H1 (cell line): ENCODE data around the gene IL18BP. TPM values are rescaled to one million over a fixed set of nuclear protein-coding genes. Genes with fewer than 3 reads are reported as not detected.

Experiments used
- CTCF ChIA-PET: fragments of 300-600 bp; sonication (Branson Sonifier 250); formaldehyde crosslinking; loops from one replicate; lab custom pipeline; 2021; ENCODE audit not compliant: partially characterized antibody; lab: Charles Lee
- POLR2A ChIA-PET: fragments of 300-600 bp; sonication (Branson Sonifier 250); formaldehyde crosslinking; loops from one replicate; lab custom pipeline; 2021; ENCODE audit warnings: inconsistent platforms; ENCODE audit not compliant: partially characterized antibody; lab: Charles Lee
- DNase-seq, 2 experiments: peaks; one replicate each; pipeline versions ENCODE4 v3.0.0 to v3.0.0-alpha.2; 2010 to 2022; ENCODE audit warnings: low spot score in 2 of 2, low read depth in 1 of 2, mixed read lengths in 1 of 2
- FAIRE-seq: peaks from 2 replicates; lab custom pipeline; 2011; peaks lifted over from hg19 to GRCh38; lab: Jason Lieb, UNC
- H2AFZ ChIP-seq: 2 replicates; pipeline ENCODE4 v1.8.1; 2012; ENCODE audit warnings: low read length, inconsistent platforms
- H2AK5ac ChIP-seq: 2 replicates; pipeline ENCODE4 v1.6.1; 2013; ENCODE audit warnings: low read depth, low read length
- H2BK120ac ChIP-seq: replicated peaks from 2 replicates; pipeline ENCODE3; 2013; ENCODE audit warnings: low read depth, low read length, inconsistent platforms
- H2BK12ac ChIP-seq: 2 replicates; pipeline ENCODE4 v1.6.1; 2013; ENCODE audit warnings: low read depth, low read length
- H2BK15ac ChIP-seq: 2 replicates; pipeline ENCODE4 v1.6.1; 2013; ENCODE audit warnings: low read length
- H2BK20ac ChIP-seq: 2 replicates; pipeline ENCODE4 v1.6.1; 2013; ENCODE audit warnings: low read length
- H2BK5ac ChIP-seq: 2 replicates; pipeline ENCODE4 v1.6.1; 2013; ENCODE audit warnings: low read depth, low read length
- H3K14ac ChIP-seq: 2 replicates; pipeline ENCODE4 v1.6.1; 2013; ENCODE audit warnings: inconsistent platforms; ENCODE audit not compliant: insufficient read length
- H3K18ac ChIP-seq: 2 replicates; pipeline ENCODE4 v1.6.1; 2013; ENCODE audit warnings: low read length; ENCODE audit errors: extremely low read depth
- H3K23ac ChIP-seq: 2 replicates; pipeline ENCODE4 v1.6.1; 2013; ENCODE audit warnings: inconsistent platforms; ENCODE audit not compliant: insufficient read length
- H3K23me2 ChIP-seq: 2 replicates; pipeline ENCODE4 v1.6.1; 2013; ENCODE audit warnings: low read depth, low read length
- H3K27ac ChIP-seq: 2 replicates; pipeline ENCODE4 v1.6.1; 2011; ENCODE audit warnings: low read depth, low read length, inconsistent platforms
- H3K27me3 ChIP-seq, 4 experiments: replicated peaks in 1 of 4; 1 replicate in 1 of 4; 2 replicates in 3 of 4; pipeline versions ENCODE4 v1.6.1 to v1.8.1; 2011 to 2013; ENCODE audit warnings: low read length in 3 of 4, mild to moderate bottlenecking in 3 of 4, inconsistent platforms in 2 of 4, mixed read lengths in 2 of 4, moderate library complexity in 1 of 4; ENCODE audit not compliant: control insufficient read depth in 3 of 4, insufficient read depth in 3 of 4; ENCODE audit errors: extremely low read depth in 1 of 4
- H3K36me3 ChIP-seq, 4 experiments: 2 replicates each; pipeline versions ENCODE4 v1.6.1 to v1.8.1; 2011 to 2013; ENCODE audit warnings: mild to moderate bottlenecking in 4 of 4, low read length in 3 of 4, moderate library complexity in 2 of 4, control low read depth in 1 of 4, inconsistent platforms in 1 of 4; ENCODE audit not compliant: insufficient read depth in 4 of 4, control insufficient read depth in 2 of 4
- H3K4ac ChIP-seq: replicated peaks from 2 replicates; pipeline ENCODE3; 2013; ENCODE audit warnings: low read length, low read depth, mixed read lengths, inconsistent platforms; ENCODE audit not compliant: insufficient read length
- H3K4me1 ChIP-seq, 4 experiments: replicated peaks in 1 of 4; 1 replicate in 1 of 4; 2 replicates in 3 of 4; pipeline versions ENCODE4 v1.6.1 to v1.8.1; 2011 to 2013; ENCODE audit warnings: low read length in 3 of 4, inconsistent platforms in 2 of 4, mixed read lengths in 1 of 4; ENCODE audit not compliant: insufficient read depth in 4 of 4, control insufficient read depth in 3 of 4
- H3K4me2 ChIP-seq, 2 experiments: 2 replicates each; pipeline versions ENCODE4 v1.6.1 to v1.8.1; 2011 to 2013; ENCODE audit warnings: low read depth in 2 of 2, low read length in 2 of 2, control low read depth in 1 of 2, inconsistent platforms in 1 of 2, mild to moderate bottlenecking in 1 of 2; ENCODE audit not compliant: insufficient read depth in 1 of 2
- H3K4me3 ChIP-seq, 4 experiments: fragments of 200-600, 300-600 bp in 1 of 4; sonication (generic), shearing (Covaris generic), sonication (Bioruptor Twin) in 1 of 4; 2 replicates each; pipeline versions ENCODE4 v1.5.1 to v1.8.1; 2011 to 2016; ENCODE audit warnings: low read length in 4 of 4, low read depth in 3 of 4, control low read depth in 2 of 4, inconsistent platforms in 2 of 4, mild to moderate bottlenecking in 2 of 4, mixed read lengths in 1 of 4, moderate library complexity in 1 of 4; ENCODE audit not compliant: insufficient read depth in 2 of 4; ENCODE audit errors: extremely low read depth in 1 of 4
- H3K56ac ChIP-seq: replicated peaks from 2 replicates; pipeline ENCODE3; 2013; ENCODE audit warnings: low read depth, mild to moderate bottlenecking, mixed read lengths, low read length, inconsistent platforms; ENCODE audit not compliant: insufficient read length
- H3K79me1 ChIP-seq: 2 replicates; pipeline ENCODE4 v1.6.1; 2013; ENCODE audit warnings: low read depth, low read length, control low read depth
- H3K79me2 ChIP-seq, 2 experiments: 2 replicates each; pipeline versions ENCODE4 v1.6.1 to v1.8.1; 2012 to 2013; ENCODE audit warnings: low read length in 2 of 2, mild to moderate bottlenecking in 2 of 2, inconsistent platforms in 1 of 2; ENCODE audit not compliant: insufficient read depth in 2 of 2, control insufficient read depth in 1 of 2
- H3K9ac ChIP-seq, 4 experiments: replicated peaks in 1 of 4; 1 replicate in 1 of 4; 2 replicates in 3 of 4; pipeline versions ENCODE4 v1.6.1 to v1.8.1; 2011 to 2013; ENCODE audit warnings: low read depth in 3 of 4, low read length in 3 of 4, control low read depth in 2 of 4, mild to moderate bottlenecking in 2 of 4, moderate library complexity in 2 of 4, inconsistent platforms in 1 of 4; ENCODE audit errors: extremely low read depth in 1 of 4
- H3K9me3 ChIP-seq, 2 experiments: 2 replicates each; pipeline versions ENCODE4 v1.6.1 to v1.8.1; 2012 to 2013; ENCODE audit warnings: mild to moderate bottlenecking in 2 of 2, moderate library complexity in 2 of 2, control low read depth in 1 of 2, inconsistent platforms in 1 of 2, low read depth in 1 of 2, low read length in 1 of 2, mixed read lengths in 1 of 2; ENCODE audit not compliant: insufficient read depth in 2 of 2
- H4K20me1 ChIP-seq, 2 experiments: replicated peaks in 1 of 2; 2 replicates each; pipeline versions ENCODE3 to v1.8.1; 2011 to 2013; ENCODE audit warnings: inconsistent platforms in 2 of 2, low read length in 2 of 2, mild to moderate bottlenecking in 1 of 2; ENCODE audit not compliant: insufficient read depth in 2 of 2, control insufficient read depth in 1 of 2
- H4K5ac ChIP-seq: 2 replicates; pipeline ENCODE4 v1.6.1; 2013; ENCODE audit warnings: low read length, low read depth, mixed read lengths, inconsistent platforms; ENCODE audit not compliant: insufficient read length
- H4K8ac ChIP-seq: 2 replicates; pipeline ENCODE4 v1.8.0; 2013; ENCODE audit warnings: mild to moderate bottlenecking, moderate library complexity, low read length, inconsistent platforms; ENCODE audit not compliant: insufficient read depth; ENCODE audit errors: extremely low read depth
- H4K91ac ChIP-seq: replicated peaks from 2 replicates; pipeline ENCODE3; 2013; ENCODE audit warnings: low read length, mixed read lengths, inconsistent platforms; ENCODE audit not compliant: insufficient read length
- FOSL1 ChIP-seq: IDR thresholded peaks from 2 replicates; pipeline ENCODE4 v1.6.1; 2011; ENCODE audit warnings: mild to moderate bottlenecking, low read depth, low read length, moderate library complexity; ENCODE audit not compliant: insufficient read depth
- GABPA ChIP-seq: IDR thresholded peaks from 2 replicates; pipeline ENCODE4 v1.6.1; 2011; ENCODE audit warnings: mild to moderate bottlenecking, low read length, moderate library complexity, borderline replicate concordance; ENCODE audit not compliant: insufficient read depth
- HDAC2 ChIP-seq, 2 experiments: fragments of 300-600 bp in 1 of 2; sonication (generic) in 1 of 2; IDR thresholded peaks; 2 replicates each; pipeline ENCODE4 v1.6.1; 2011 to 2012; ENCODE audit warnings: low read depth in 2 of 2, low read length in 2 of 2, mild to moderate bottlenecking in 2 of 2, moderate library complexity in 2 of 2, borderline replicate concordance in 1 of 2, inconsistent platforms in 1 of 2
- JUN ChIP-seq: IDR thresholded peaks from 2 replicates; pipeline ENCODE4 v1.6.1; 2011; ENCODE audit warnings: low read depth, mild to moderate bottlenecking, improper control_type of control experiment, low read length
- NRF1 ChIP-seq: IDR thresholded peaks from 2 replicates; pipeline ENCODE4 v1.6.1; 2011; ENCODE audit warnings: mild to moderate bottlenecking, low read depth, low read length, improper control_type of control experiment
- SRF ChIP-seq: IDR thresholded peaks from 2 replicates; pipeline ENCODE4 v1.6.1; 2011; ENCODE audit warnings: mild to moderate bottlenecking, low read depth, low read length, moderate library complexity
- WGBS, 2 experiments: shearing (Covaris generic) in 1 of 2; methylation state at CpG; one replicate each; pipeline versions ENCODE4 v1.1.6 to v1.1.7; 2013 to 2015; ENCODE audit warnings: low lambda C conversion rate in 2 of 2, mixed read lengths in 2 of 2, inconsistent platforms in 1 of 2, low coverage in 1 of 2, missing lambda C conversion rate in 1 of 2; ENCODE audit not compliant: insufficient replicate concordance in 2 of 2, insufficient coverage in 1 of 2, insufficient read length in 1 of 2; ENCODE audit errors: extremely low coverage in 1 of 2, missing lambda C conversion rate in 1 of 2; 5-methylcytosine and 5-hydroxymethylcytosine counted together
- polyA plus RNA-seq, 7 experiments: library from polyadenylated mRNA; depleted of rRNA in 3 of 7; stranded (reverse) in 5 of 7; unstranded in 2 of 7; fragments of >200 nt in 5 of 7; fragments of 200-250 nt in 2 of 7; gene quantifications; 1 replicate in 5 of 7; 2 replicates in 1 of 7; 4 replicates in 1 of 7; pipeline versions ENCODE4 v1.2.1 to v1.2.3, GENCODE V29; 2011 to 2013; ENCODE audit warnings: missing spikeins in 2 of 7, mixed read lengths in 2 of 7
- total RNA-seq: library from RNA; stranded (reverse); fragmentation: NEBNext Ultra II Directional; extraction: Animal tissue kit (Norgen Biotek cat#: 25700); gene quantifications from 2 replicates; pipeline ENCODE4 v1.2.1, GENCODE V29; 2021
- TF ChIP-seq, protein P1 (sequence below): IDR thresholded peaks from 2 replicates; pipeline ENCODE4 v1.6.1; 2011; ENCODE audit warnings: low read length, improper control_type of control experiment

The IL18BP gene
- total and polyA plus RNA-seq, 2 of the 8 experiments (the other 6 are each of a cell fraction or from before 2014, with no cell fraction given) = 9.8 to 17.0 TPM

GRCh38 chr11:71976551-71976950 lies 22.2 kb upstream of the IL18BP start:
- Histone ChIP-seq H2BK20ac (no peak overlapping the region), H2AFZ (no peak overlapping the region), H3K9me3 (no peaks in the 10 kb centered on the region), H3K14ac (no peak overlapping the region), H4K20me1 (peaks cover 0 to 6% of the 10 kb centered on the region in 2 experiments), H2BK15ac (no peak overlapping the region), H3K79me1 (no peaks in the 10 kb centered on the region), H3K27me3 (no peaks in the 10 kb centered on the region), H3K27ac (no peak overlapping the region), H3K18ac (no peak overlapping the region)
- FAIRE-seq = no peak
- DNase-seq = no peak
- no peak for TF ChIP-seq HDAC2 (IDR thresholded peaks at IDR 0.05; ENCODE audit: borderline replicate concordance in 1 of 2, low read depth in 2 of 2, low read length in 2 of 2)
- no peak for TF ChIP-seq SRF
- TF ChIP-seq FOSL1 = no peak
- TF ChIP-seq NRF1 = no peak
- TF ChIP-seq, protein P1, sequence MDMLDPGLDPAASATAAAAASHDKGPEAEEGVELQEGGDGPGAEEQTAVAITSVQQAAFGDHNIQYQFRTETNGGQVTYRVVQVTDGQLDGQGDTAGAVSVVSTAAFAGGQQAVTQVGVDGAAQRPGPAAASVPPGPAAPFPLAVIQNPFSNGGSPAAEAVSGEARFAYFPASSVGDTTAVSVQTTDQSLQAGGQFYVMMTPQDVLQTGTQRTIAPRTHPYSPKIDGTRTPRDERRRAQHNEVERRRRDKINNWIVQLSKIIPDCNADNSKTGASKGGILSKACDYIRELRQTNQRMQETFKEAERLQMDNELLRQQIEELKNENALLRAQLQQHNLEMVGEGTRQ = no peak
- no peak for TF ChIP-seq JUN
- no peak for TF ChIP-seq GABPA
- TF ChIP-seq, all 59 proteins: peak for 0
- Histone ChIP-seq H3K4me3 (no peak overlapping the region), H3K36me3 (peaks cover 0 to 6% (median 3%) of the 10 kb centered on the region in 4 experiments; a peak in 3 of 8 replicates), H3K9ac (peak overlapping the region in 1 of 4 experiments; percentile 43; a peak in 1 of 7 replicates), H2BK5ac (no peak overlapping the region), H3K4me2 (no peak overlapping the region), H2BK12ac (no peak overlapping the region), H4K5ac (no peak overlapping the region), H4K8ac (no peak overlapping the region), H3K23me2 (no peaks in the 10 kb centered on the region), H3K4ac (no peak overlapping the region), H4K91ac (no peak overlapping the region), H3K23ac (no peak overlapping the region), H3K56ac (no peak overlapping the region), H2AK5ac (no peak overlapping the region), H2BK120ac (no peak overlapping the region), H3K4me1 (no peaks in the 10 kb centered on the region), H3K79me2 (no peaks in the 10 kb centered on the region)
- ChIA-PET CTCF (interaction anchor here (1.0 to 4.8 kb wide), 22 partner anchors 9 to 455 kb away, joined by 3 to 54 read pairs (median 5); partner anchors contain the start of gene IL18BP), POLR2A (no interaction called here)
- 95% methylated on average over 5 of the region's 5 CpGs; no CpG with 5 or more reads in 1 of the 2 experiments for WGBS, 2 experiments
